Epithelial cell of esophagus (primary cell): ENCODE results near the gene DOCK4.

ENCODE experiments used
- DNase-seq: peaks from one replicate; pipeline ENCODE4 v3.0.0; 2010; ENCODE audit warnings: low read depth
- H3K4me3 ChIP-seq: 2 replicates; pipeline ENCODE4 v1.5.1; 2011; ENCODE audit warnings: mild to moderate bottlenecking, low read length, control low read depth
- CTCF ChIP-seq: IDR thresholded peaks from 2 replicates; pipeline ENCODE4 v1.5.1; 2011; ENCODE audit warnings: low read depth, mild to moderate bottlenecking, low read length, control low read depth, inconsistent platforms; ENCODE audit not compliant: insufficient read depth; ENCODE audit errors: missing control alignments

DOCK4 gene

GRCh38 chr7:111982133-111982532 lies 224.1 kb downstream of the DOCK4 start:
- DNase-seq = no peak
- TF ChIP-seq CTCF = no peak
- H3K4me3 ChIP-seq = no peak overlapping the region

- no peak for TF ChIP-seq CTCF
- no peak overlapping the region for H3K4me3 ChIP-seq
- DNase-seq = no peak
Measured at GRCh38 chr7:111980725-111981124, 225.5 kb downstream of the DOCK4 start.

GRCh38 chr7:111975346-111975745 lies 230.9 kb downstream of the DOCK4 start:
- DNase-seq = no peak
- TF ChIP-seq CTCF = no peak
- H3K4me3 ChIP-seq = no peak overlapping the region

GRCh38 chr7:111960984-111961383 lies 245.2 kb downstream of the DOCK4 start:
- no peak for TF ChIP-seq CTCF
- DNase-seq = no peak

GRCh38 chr7:111958896-111959295 lies 247.3 kb downstream of the DOCK4 start:
- H3K4me3 ChIP-seq = no peak overlapping the region
- DNase-seq = peak; percentile 79
- TF ChIP-seq CTCF = no peak

More at GRCh38 chr7:111960984-111961383, 245.2 kb downstream of the DOCK4 start:
- no peak overlapping the region for H3K4me3 ChIP-seq

- DNase-seq = no peak
- no peak overlapping the region for H3K4me3 ChIP-seq
- no peak for TF ChIP-seq CTCF
Measured at GRCh38 chr7:111958431-111958830, 247.8 kb downstream of the DOCK4 start.

- no peak for DNase-seq
- no peak for TF ChIP-seq CTCF
- no peak overlapping the region for H3K4me3 ChIP-seq
Measured at GRCh38 chr7:111955616-111956015, 250.6 kb downstream of the DOCK4 start.
